Measurements from ENCODE around the gene SH3GL2.

The SH3GL2 gene

GRCh38 chr9:17660158-17660557, 81.3 kb downstream of the SH3GL2 start:
- DNase-seq (ENCODE audit: low spot score) = no peak

- no peak for DNase-seq (ENCODE audit: low spot score)
Observed at GRCh38 chr9:17665450-17665849, 86.6 kb downstream of the SH3GL2 start.

- no peak for DNase-seq (ENCODE audit: low spot score)
Observed at GRCh38 chr9:17669206-17669605, 90.3 kb downstream of the SH3GL2 start.

- no peak for DNase-seq (ENCODE audit: low spot score)
Observed at GRCh38 chr9:17682684-17683083, 103.8 kb downstream of the SH3GL2 start.

- DNase-seq (ENCODE audit: low spot score) = no peak
Observed at GRCh38 chr9:17688834-17689233, 110.0 kb downstream of the SH3GL2 start.

GRCh38 chr9:17694336-17694735, 115.5 kb downstream of the SH3GL2 start:
- DNase-seq (ENCODE audit: low spot score) = no peak

GRCh38 chr9:17695482-17695881, 116.6 kb downstream of the SH3GL2 start:
- DNase-seq (ENCODE audit: low spot score) = no peak

- no peak for DNase-seq (ENCODE audit: low spot score)
Observed at GRCh38 chr9:17699615-17700330, 120.9 kb downstream of the SH3GL2 start.

- no peak for DNase-seq (ENCODE audit: low spot score)
Observed at GRCh38 chr9:17706347-17706746, 127.5 kb downstream of the SH3GL2 start.

GRCh38 chr9:17719053-17719452, 140.2 kb downstream of the SH3GL2 start:
- DNase-seq (ENCODE audit: low spot score) = no peak

- DNase-seq (ENCODE audit: low spot score) = no peak
Observed at GRCh38 chr9:17721954-17722353, 143.1 kb downstream of the SH3GL2 start.

GRCh38 chr9:17723656-17724055, 144.8 kb downstream of the SH3GL2 start:
- DNase-seq (ENCODE audit: low spot score) = no peak

GRCh38 chr9:17725399-17726010, 146.6 kb downstream of the SH3GL2 start:
- peak; percentile 3 for DNase-seq (ENCODE audit: low spot score)

- DNase-seq (ENCODE audit: low spot score) = no peak
Observed at GRCh38 chr9:17726298-17726697, 147.4 kb downstream of the SH3GL2 start.

- no peak for DNase-seq (ENCODE audit: low spot score)
Observed at GRCh38 chr9:17730899-17731298, 152.0 kb downstream of the SH3GL2 start.

GRCh38 chr9:17731308-17731707, 152.4 kb downstream of the SH3GL2 start:
- DNase-seq (ENCODE audit: low spot score) = no peak

- DNase-seq (ENCODE audit: low spot score) = no peak
Observed at GRCh38 chr9:17734674-17735073, 155.8 kb downstream of the SH3GL2 start.

GRCh38 chr9:17735859-17736258, 157.0 kb downstream of the SH3GL2 start:
- no peak for DNase-seq (ENCODE audit: low spot score)

- no peak for DNase-seq (ENCODE audit: low spot score)
Observed at GRCh38 chr9:17739022-17739421, 160.2 kb downstream of the SH3GL2 start.

- no peak for DNase-seq (ENCODE audit: low spot score)
Observed at GRCh38 chr9:17739736-17740135, 160.9 kb downstream of the SH3GL2 start.

- DNase-seq (ENCODE audit: low spot score) = no peak
Observed at GRCh38 chr9:17742067-17742466, 163.2 kb downstream of the SH3GL2 start.

- DNase-seq (ENCODE audit: low spot score) = no peak
Observed at GRCh38 chr9:17744786-17745185, 165.9 kb downstream of the SH3GL2 start.

GRCh38 chr9:17750269-17750668, 171.4 kb downstream of the SH3GL2 start:
- DNase-seq (ENCODE audit: low spot score) = no peak

- no peak for DNase-seq (ENCODE audit: low spot score)
Observed at GRCh38 chr9:17751486-17751885, 172.6 kb downstream of the SH3GL2 start.
